ENCODE measurements around the gene CWC27. TPM values are rescaled to one million over a fixed set of nuclear protein-coding genes. Genes with fewer than 3 reads are reported as not detected.

CWC27 gene
- total and polyA plus RNA-seq, 9 of the 15 experiments (the other 6 are each of a cell fraction or from before 2014, with no cell fraction given) = 19.7 to 49.3 (median 38.3) TPM

DNA sequence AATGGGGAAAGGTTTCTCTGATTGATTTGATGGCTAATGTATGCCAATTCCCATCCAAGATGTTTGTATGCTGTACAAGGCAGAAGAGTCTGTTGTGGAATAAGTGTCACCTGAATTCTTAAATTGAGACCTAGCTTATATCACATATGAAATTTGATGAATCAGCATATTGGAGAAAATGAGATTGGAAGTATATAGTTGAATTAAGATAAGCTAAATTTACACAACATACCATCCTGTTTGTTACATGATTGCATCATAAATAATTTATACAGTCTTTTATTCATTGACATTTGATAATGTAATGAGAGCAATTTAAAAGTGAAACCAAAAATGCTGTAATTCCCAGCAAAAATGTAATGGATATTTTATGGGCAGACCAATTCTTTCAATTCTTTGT, 1.1 kb downstream of the CWC27 start:
- Histone ChIP-seq H2AFZ (ENCODE audit: low read depth, low read length) (peak overlapping the region; percentile 100; the same call in 1 of the 2 replicates), H3K79me2 (ENCODE audit: control insufficient read depth, insufficient read depth, low read length) (peaks cover 78% of the 10 kb centered on the region), H3K9ac (ENCODE audit: insufficient read depth in 1 of 2, low read depth in 2 of 2, low read length in 2 of 2) (peak overlapping the region in 1 of 2 experiments; percentile 97; a peak in 2 of 4 replicates), H3K36me3 (ENCODE audit: control insufficient read depth, insufficient read depth, low read length) (peaks cover 27% of the 10 kb centered on the region), H3K4me3 (peak overlapping the region; percentile 79), H3K4me2 (ENCODE audit: insufficient read depth, low read length) (peak overlapping the region; percentile 93), H3K9me1 (ENCODE audit: control insufficient read depth, insufficient read depth, low read length) (no peaks in the 10 kb centered on the region), H3K27me3 (ENCODE audit: control insufficient read depth in 2 of 2, insufficient read depth in 2 of 2, low read length in 2 of 2) (no peaks in the 10 kb centered on the region), H4K20me1 (replicated peaks; ENCODE audit: control insufficient read depth, insufficient read depth, low read length) (no peaks in the 10 kb centered on the region), H3K4me1 (replicated peaks in 1 of 2; ENCODE audit: control insufficient read depth in 2 of 2, insufficient read depth in 2 of 2, low read length in 2 of 2) (peaks cover 0 to 14% of the 10 kb centered on the region in 2 experiments; a peak in 3 of 5 replicates), H3K27ac (ENCODE audit: extremely low read depth, low read depth, low read length) (no peak overlapping the region), H3K9me3 (replicated peaks; ENCODE audit: control insufficient read depth, insufficient read depth, low read depth, low read length) (no peaks in the 10 kb centered on the region)
- FAIRE-seq (no peak), ATAC-seq (no peak), DNase-seq (ENCODE audit: extremely low read depth in 1 of 4, low spot score in 3 of 4) (no peak)
- BruUV-seq (replicated peaks) = no TSS peak
- ChIA-PET CTCF (ENCODE audit: low intra/inter-chr PET ratio) (no interaction called here), POLR2A (no interaction called here)
- in situ Hi-C loops (cut with MboI) = no loop called here
- intact Hi-C loops (cut with micrococcal nuclease) = loop anchor here (5.0 kb wide), 1 partner anchor 88 kb away; no protein-coding TSS in a partner anchor
- TF ChIP-seq, protein P1, sequence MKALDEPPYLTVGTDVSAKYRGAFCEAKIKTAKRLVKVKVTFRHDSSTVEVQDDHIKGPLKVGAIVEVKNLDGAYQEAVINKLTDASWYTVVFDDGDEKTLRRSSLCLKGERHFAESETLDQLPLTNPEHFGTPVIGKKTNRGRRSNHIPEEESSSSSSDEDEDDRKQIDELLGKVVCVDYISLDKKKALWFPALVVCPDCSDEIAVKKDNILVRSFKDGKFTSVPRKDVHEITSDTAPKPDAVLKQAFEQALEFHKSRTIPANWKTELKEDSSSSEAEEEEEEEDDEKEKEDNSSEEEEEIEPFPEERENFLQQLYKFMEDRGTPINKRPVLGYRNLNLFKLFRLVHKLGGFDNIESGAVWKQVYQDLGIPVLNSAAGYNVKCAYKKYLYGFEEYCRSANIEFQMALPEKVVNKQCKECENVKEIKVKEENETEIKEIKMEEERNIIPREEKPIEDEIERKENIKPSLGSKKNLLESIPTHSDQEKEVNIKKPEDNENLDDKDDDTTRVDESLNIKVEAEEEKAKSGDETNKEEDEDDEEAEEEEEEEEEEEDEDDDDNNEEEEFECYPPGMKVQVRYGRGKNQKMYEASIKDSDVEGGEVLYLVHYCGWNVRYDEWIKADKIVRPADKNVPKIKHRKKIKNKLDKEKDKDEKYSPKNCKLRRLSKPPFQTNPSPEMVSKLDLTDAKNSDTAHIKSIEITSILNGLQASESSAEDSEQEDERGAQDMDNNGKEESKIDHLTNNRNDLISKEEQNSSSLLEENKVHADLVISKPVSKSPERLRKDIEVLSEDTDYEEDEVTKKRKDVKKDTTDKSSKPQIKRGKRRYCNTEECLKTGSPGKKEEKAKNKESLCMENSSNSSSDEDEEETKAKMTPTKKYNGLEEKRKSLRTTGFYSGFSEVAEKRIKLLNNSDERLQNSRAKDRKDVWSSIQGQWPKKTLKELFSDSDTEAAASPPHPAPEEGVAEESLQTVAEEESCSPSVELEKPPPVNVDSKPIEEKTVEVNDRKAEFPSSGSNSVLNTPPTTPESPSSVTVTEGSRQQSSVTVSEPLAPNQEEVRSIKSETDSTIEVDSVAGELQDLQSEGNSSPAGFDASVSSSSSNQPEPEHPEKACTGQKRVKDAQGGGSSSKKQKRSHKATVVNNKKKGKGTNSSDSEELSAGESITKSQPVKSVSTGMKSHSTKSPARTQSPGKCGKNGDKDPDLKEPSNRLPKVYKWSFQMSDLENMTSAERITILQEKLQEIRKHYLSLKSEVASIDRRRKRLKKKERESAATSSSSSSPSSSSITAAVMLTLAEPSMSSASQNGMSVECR (CRISPR knock-in tag; IDR thresholded peaks at IDR 0.05) = no peak
- no peak for TF ChIP-seq ZKSCAN1 (IDR thresholded peaks at IDR 0.05; ENCODE audit: low read depth, low read length)
- TF ChIP-seq ZNF785 (CRISPR knock-in tag; IDR thresholded peaks at IDR 0.05) = no peak
- no peak for TF ChIP-seq ZNF174 (CRISPR knock-in tag; IDR thresholded peaks at IDR 0.05)
- TF ChIP-seq RB1 (IDR thresholded peaks at IDR 0.05; ENCODE audit: low read depth) = no peak
- peak; percentile 99 for TF ChIP-seq ZNF316 (IDR thresholded peaks at IDR 0.05)
- TF ChIP-seq RUNX1 (IDR thresholded peaks at IDR 0.05; ENCODE audit: low read depth) = no peak
- no peak for TF ChIP-seq CEBPG (CRISPR knock-in tag; IDR thresholded peaks at IDR 0.05)
- peak; percentile 60 to 81 for TF ChIP-seq CEBPG (tag; conservative IDR thresholded peaks at IDR 0.05 in 1 of 2, IDR thresholded peaks at IDR 0.05 in 1 of 2)
- no peak for TF ChIP-seq ATF1 (CRISPR knock-in tag; IDR thresholded peaks at IDR 0.05)
- TF ChIP-seq ATF1 (tag; IDR thresholded peaks at IDR 0.05) = no peak
- no peak for TF ChIP-seq DDX20 (tag; IDR thresholded peaks at IDR 0.05; ENCODE audit: low read depth)
- peak; percentile 95 for TF ChIP-seq MAFG (tag; conservative IDR thresholded peaks at IDR 0.05)
- peak; percentile 75 for TF ChIP-seq CEBPB (tag; IDR thresholded peaks at IDR 0.05)
- TF ChIP-seq, protein P2, sequence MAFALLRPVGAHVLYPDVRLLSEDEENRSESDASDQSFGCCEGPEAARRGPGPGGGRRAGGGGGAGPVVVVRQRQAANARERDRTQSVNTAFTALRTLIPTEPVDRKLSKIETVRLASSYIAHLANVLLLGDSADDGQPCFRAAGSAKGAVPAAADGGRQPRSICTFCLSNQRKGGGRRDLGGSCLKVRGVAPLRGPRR (CRISPR knock-in tag; IDR thresholded peaks at IDR 0.05) = no peak
- TF ChIP-seq, protein P3, sequence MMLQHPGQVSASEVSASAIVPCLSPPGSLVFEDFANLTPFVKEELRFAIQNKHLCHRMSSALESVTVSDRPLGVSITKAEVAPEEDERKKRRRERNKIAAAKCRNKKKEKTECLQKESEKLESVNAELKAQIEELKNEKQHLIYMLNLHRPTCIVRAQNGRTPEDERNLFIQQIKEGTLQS (IDR thresholded peaks at IDR 0.05) = peak; percentile 65
- TF ChIP-seq, protein P3 (CRISPR knock-in tag; conservative IDR thresholded peaks at IDR 0.05) = no peak
- no peak for TF ChIP-seq KLF1 (tag; IDR thresholded peaks at IDR 0.05)
- TF ChIP-seq XRCC5 (IDR thresholded peaks at IDR 0.05; ENCODE audit: low read depth, low read length) = no peak
- TF ChIP-seq ZNF212 (CRISPR knock-in tag; IDR thresholded peaks at IDR 0.05) = no peak
- TF ChIP-seq RFX5 (IDR thresholded peaks at IDR 0.05; ENCODE audit: low read depth, low read length) = no peak
- TF ChIP-seq MAFK (IDR thresholded peaks at IDR 0.05; ENCODE audit: low read length) = peak; percentile 99

Data from K562 (cell line).